B cell (primary cell): ENCODE measurements around the gene ST6GALNAC5. TPM values are rescaled to one million over a fixed set of nuclear protein-coding genes. Genes with fewer than 3 reads are reported as not detected.

ENCODE experiments used
- ATAC-seq: fragments of 200-7000 bp; cut with Tn5 transposase; one replicate; pipeline ENCODE4 v1.10.0; 2021; ENCODE audit warnings: low read depth, mild to moderate bottlenecking, moderate number of reproducible peaks, moderate library complexity
- CTCF ChIA-PET: fragments of 350-600 bp; sonication (Branson Sonifier 250); formaldehyde crosslinking; loops from one replicate; lab custom pipeline; 2021; ENCODE audit warnings: antibody characterized with exemption, inconsistent platforms; lab: Charles Lee
- POLR2A ChIA-PET: fragments of 350-600 bp; sonication (Branson Sonifier 250); formaldehyde crosslinking; loops from one replicate; lab custom pipeline; 2021; ENCODE audit warnings: antibody characterized with exemption; lab: Charles Lee
- DNase-seq: peaks from one replicate; pipeline ENCODE4 v3.0.0; 2013
- H2AFZ ChIP-seq: 2 replicates; pipeline ENCODE4 v1.6.1; 2012; ENCODE audit warnings: mild to moderate bottlenecking, low read depth, low read length; ENCODE audit not compliant: insufficient read depth, poor library complexity, severe bottlenecking
- H3K27ac ChIP-seq, 2 donors: 1 replicate in 1 of 2; 2 replicates in 1 of 2; pipeline ENCODE4 v1.5.1; 2012 to 2013; ENCODE audit warnings: low read length in 2 of 2, mild to moderate bottlenecking in 2 of 2, moderate library complexity in 1 of 2
- H3K27me3 ChIP-seq, 4 experiments: fragments of 200-600 bp in 1 of 4; sonication (generic) in 1 of 4; replicated peaks in 1 of 4; 1 replicate in 2 of 4; 2 replicates in 2 of 4; pipeline versions ENCODE4 v1.6.1 to v1.7.0; 2013 to 2016; ENCODE audit warnings: low read length in 3 of 4, mild to moderate bottlenecking in 2 of 4, mixed read lengths in 1 of 4, moderate library complexity in 1 of 4; ENCODE audit not compliant: insufficient read depth in 4 of 4, control insufficient read depth in 3 of 4; ENCODE audit errors: control extremely low read depth in 1 of 4
- H3K36me3 ChIP-seq, 2 experiments: replicated peaks in 1 of 2; 1 replicate in 1 of 2; 2 replicates in 1 of 2; pipeline versions ENCODE4 v1.6.1 to v1.7.1; 2013; ENCODE audit warnings: low read length in 1 of 2; ENCODE audit not compliant: insufficient read depth in 2 of 2, control insufficient read depth in 1 of 2; ENCODE audit errors: control extremely low read depth in 1 of 2, extremely low read depth in 1 of 2
- H3K4me1 ChIP-seq, 2 donors: fragments of 200-600 bp in 1 of 2; sonication (generic) in 1 of 2; 1 replicate in 1 of 2; 2 replicates in 1 of 2; pipeline versions ENCODE4 v1.5.1 to v1.6.1; 2013 to 2017; ENCODE audit warnings: low read length in 2 of 2; ENCODE audit not compliant: control insufficient read depth in 2 of 2, insufficient read depth in 2 of 2
- H3K4me2 ChIP-seq: replicated peaks from 2 replicates; pipeline ENCODE3; 2012; ENCODE audit warnings: mild to moderate bottlenecking, low read depth, low read length; ENCODE audit not compliant: poor library complexity, severe bottlenecking
- H3K4me3 ChIP-seq, 5 experiments: fragments of 200-600 bp in 1 of 5; sonication (generic) in 1 of 5; 1 replicate in 3 of 5; 2 replicates in 2 of 5; pipeline versions ENCODE4 v1.5.1 to v1.7.0; 2011 to 2016; ENCODE audit warnings: low read length in 4 of 5, mild to moderate bottlenecking in 4 of 5, low read depth in 2 of 5, control low read depth in 1 of 5, moderate library complexity in 1 of 5; ENCODE audit not compliant: insufficient read depth in 1 of 5; ENCODE audit errors: control extremely low read depth in 1 of 5, extremely low read depth in 1 of 5
- H3K79me2 ChIP-seq: fragments of 200-600 bp; sonication (generic); one replicate; pipeline ENCODE4 v1.6.0; 2016; ENCODE audit warnings: low read length; ENCODE audit not compliant: control insufficient read depth, insufficient read depth
- H3K9ac ChIP-seq: fragments of 200-600 bp; sonication (generic); 2 replicates; pipeline ENCODE4 v1.6.1; 2017; ENCODE audit warnings: mild to moderate bottlenecking, low read length, moderate library complexity
- H3K9me3 ChIP-seq, 3 donors: one replicate each; pipeline versions ENCODE4 v1.6.1 to v1.7.1; 2013; ENCODE audit warnings: low read length in 2 of 3; ENCODE audit not compliant: control insufficient read depth in 2 of 3, insufficient read depth in 1 of 3; ENCODE audit errors: control extremely low read depth in 1 of 3
- H4K20me1 ChIP-seq: 2 replicates; pipeline ENCODE4 v1.6.0; 2012; ENCODE audit warnings: mild to moderate bottlenecking, low read length; ENCODE audit not compliant: insufficient read depth, control insufficient read depth, poor library complexity, severe bottlenecking
- H3K27ac Mint-ChIP-seq: one replicate; pipeline ENCODE4 v1.8.0; 2021; ENCODE audit warnings: mixed read lengths
- H3K27me3 Mint-ChIP-seq: one replicate; pipeline ENCODE4 v1.8.0; 2021; ENCODE audit warnings: mixed read lengths
- H3K4me1 Mint-ChIP-seq: one replicate; pipeline ENCODE4 v1.8.0; 2021; ENCODE audit warnings: mixed read lengths
- H3K4me3 Mint-ChIP-seq: one replicate; pipeline ENCODE4 v1.8.0; 2021; ENCODE audit warnings: mixed read lengths
- H3K9me3 Mint-ChIP-seq: one replicate; pipeline ENCODE4 v1.8.0; 2022; ENCODE audit warnings: mixed read lengths; ENCODE audit not compliant: insufficient read depth
- CTCF ChIP-seq: fragments of 200-600 bp; IDR thresholded peaks from one replicate; pipeline ENCODE4 v1.8.0; 2022; ENCODE audit warnings: antibody characterized with exemption, mild to moderate bottlenecking
- EZH2 ChIP-seq: IDR thresholded peaks from 2 replicates; pipeline ENCODE4 v1.6.1; 2012; ENCODE audit warnings: borderline replicate concordance, low read depth, mild to moderate bottlenecking, moderate library complexity, low read length; ENCODE audit not compliant: insufficient read depth, poor library complexity, severe bottlenecking
- WGBS: methylation state at CpG from one replicate; pipeline ENCODE4 v1.1.5; 2013; ENCODE audit warnings: missing lambda C conversion rate; ENCODE audit not compliant: insufficient coverage; 5-methylcytosine and 5-hydroxymethylcytosine counted together
- intact Hi-C: fragments of 100-400 bp; cut with micrococcal nuclease; formaldehyde crosslinking; loops from one replicate; pipeline ENCODE4 v1.10.0; 2022
- polyA plus RNA-seq: library from polyadenylated mRNA; depleted of rRNA; stranded (reverse); fragments of >200 nt; gene quantifications from 2 replicates; pipeline ENCODE4 v1.2.3, GENCODE V29; 2012
- total RNA-seq, 2 donors: library from RNA; stranded (reverse); fragments of 120-200 nt in 1 of 2; gene quantifications; 1 replicate in 1 of 2; 2 replicates in 1 of 2; pipeline versions ENCODE4 v1.2.3 to v1.2.4, GENCODE V29; 2013 to 2022

ST6GALNAC5 gene
- total and polyA plus RNA-seq, 2 donors (not counting 1 experiment from before 2014, with no cell fraction given) = not detected

- no peak overlapping the region for H2AFZ ChIP-seq
- H3K27me3 ChIP-seq = no peaks in the 10 kb centered on the region
- no peak overlapping the region for H3K27ac ChIP-seq
- ATAC-seq = no peak
- H4K20me1 ChIP-seq = no peaks in the 10 kb centered on the region
- no peak for TF ChIP-seq CTCF
- no peak for TF ChIP-seq EZH2
- Mint-ChIP-seq H3K4me1 (peaks cover 5% of the 10 kb centered on the region), H3K4me3 (no peak overlapping the region), H3K27me3 (no peaks in the 10 kb centered on the region), H3K27ac (no peak overlapping the region), H3K9me3 (no peaks in the 10 kb centered on the region)
- H3K9ac ChIP-seq = no peak overlapping the region
- H3K4me3 ChIP-seq = no peak overlapping the region
- DNase-seq = no peak
- intact Hi-C loops = no loop called here
- no peak overlapping the region for H3K4me2 ChIP-seq
- H3K9me3 ChIP-seq = no peaks in the 10 kb centered on the region
- H3K4me1 ChIP-seq = no peaks in the 10 kb centered on the region
- no peaks in the 10 kb centered on the region for H3K36me3 ChIP-seq
- no CpG with 5 or more reads among the region's 2 CpGs for WGBS
- no peaks in the 10 kb centered on the region for H3K79me2 ChIP-seq
- ChIA-PET POLR2A (no interaction called here), CTCF (no interaction called here)
These were observed 27.0 kb upstream of the ST6GALNAC5 start for GRCh38 chr1:76840278-76840677.

GRCh38 chr1:76841460-76841859 lies 25.8 kb upstream of the ST6GALNAC5 start:
- Mint-ChIP-seq H3K27ac (no peak overlapping the region), H3K27me3 (no peaks in the 10 kb centered on the region), H3K4me3 (no peak overlapping the region), H3K4me1 (peaks cover 5% of the 10 kb centered on the region), H3K9me3 (no peaks in the 10 kb centered on the region)
- no peak overlapping the region for H3K9ac ChIP-seq
- POLR2A ChIA-PET = no interaction called here
- ATAC-seq (no peak), DNase-seq (no peak)
- H3K27me3 ChIP-seq = no peaks in the 10 kb centered on the region
- no peak overlapping the region for H2AFZ ChIP-seq
- H3K9me3 ChIP-seq = no peaks in the 10 kb centered on the region
- CTCF ChIA-PET = no interaction called here
- H3K27ac ChIP-seq = no peak overlapping the region
- H3K4me1 ChIP-seq = no peaks in the 10 kb centered on the region
- intact Hi-C loops = no loop called here
- no peaks in the 10 kb centered on the region for H3K36me3 ChIP-seq
- no peak overlapping the region for H3K4me3 ChIP-seq
- TF ChIP-seq EZH2 (no peak), CTCF (no peak)
- H3K79me2 ChIP-seq = no peaks in the 10 kb centered on the region
- no peak overlapping the region for H3K4me2 ChIP-seq
- WGBS = no CpG with 5 or more reads among the region's 2 CpGs
- H4K20me1 ChIP-seq = no peaks in the 10 kb centered on the region
